Mesodermal cell (in vitro differentiated cells): ENCODE data around the gene UBN1.

Experiments used
- H3K27ac ChIP-seq: 2 replicates; pipeline ENCODE4 v1.7.0; 2013; ENCODE audit warnings: mild to moderate bottlenecking, low read depth, low read length, moderate library complexity; ENCODE audit not compliant: severe bottlenecking
- H3K36me3 ChIP-seq: 2 replicates; pipeline ENCODE4 v1.7.1; 2013; ENCODE audit warnings: mild to moderate bottlenecking, low read length, moderate library complexity; ENCODE audit not compliant: control insufficient read depth, insufficient read depth
- H3K4me1 ChIP-seq: one replicate; pipeline ENCODE4 v1.7.1; 2013; ENCODE audit warnings: mild to moderate bottlenecking, low read length; ENCODE audit not compliant: insufficient read depth, control insufficient read depth, poor library complexity, severe bottlenecking
- H3K4me3 ChIP-seq: 2 replicates; pipeline ENCODE4 v1.7.0; 2013; ENCODE audit warnings: low read length, control low read depth, mild to moderate bottlenecking; ENCODE audit not compliant: insufficient read depth, poor library complexity, severe bottlenecking; ENCODE audit errors: extremely low read depth
- H3K9me3 ChIP-seq: 2 replicates; pipeline ENCODE4 v1.7.1; 2013; ENCODE audit warnings: mild to moderate bottlenecking, low read length, moderate library complexity; ENCODE audit not compliant: control insufficient read depth
- whole genome bisulfite sequencing, 2 experiments: methylation state at CpG; one replicate each; pipeline ENCODE4 v1.1.5; 2013; ENCODE audit warnings: missing lambda C conversion rate in 2 of 2; ENCODE audit not compliant: insufficient coverage in 2 of 2; 5-methylcytosine and 5-hydroxymethylcytosine counted together

The UBN1 gene

GRCh38 chr16:4803898-4804762, 43.2 kb upstream of the UBN1 start:
- 89 to 91% methylated on average over 22 to 24 of the region's 26 CpGs for WGBS, 2 experiments
- Histone ChIP-seq H3K9me3 (no peaks in the 10 kb centered on the region), H3K27ac (peak overlapping the region; percentile 64), H3K4me3 (no peak overlapping the region), H3K36me3 (peaks cover 52% of the 10 kb centered on the region), H3K4me1 (peaks cover 23% of the 10 kb centered on the region)

- 89 to 93% methylated on average over 5 to 11 of the region's 11 CpGs for WGBS, 2 experiments
- peaks cover 23% of the 10 kb centered on the region for H3K4me1 ChIP-seq
These were observed 42.0 kb upstream of the UBN1 start for GRCh38 chr16:4805231-4805630.

GRCh38 chr16:4806280-4806679, 41.0 kb upstream of the UBN1 start:
- 85 to 100% methylated on average over 3 to 4 of the region's 6 CpGs for WGBS, 2 experiments
- Histone ChIP-seq H3K27ac (no peak overlapping the region), H3K36me3 (peaks cover 59% of the 10 kb centered on the region), H3K4me3 (no peak overlapping the region), H3K9me3 (no peaks in the 10 kb centered on the region), H3K4me1 (peaks cover 18% of the 10 kb centered on the region)

More at GRCh38 chr16:4805231-4805630, 42.0 kb upstream of the UBN1 start:
- Histone ChIP-seq H3K4me3 (no peak overlapping the region), H3K9me3 (no peaks in the 10 kb centered on the region), H3K27ac (no peak overlapping the region), H3K36me3 (peaks cover 50% of the 10 kb centered on the region)

- Histone ChIP-seq H3K36me3 (peaks cover 90% of the 10 kb centered on the region), H3K4me3 (no peak overlapping the region), H3K9me3 (no peaks in the 10 kb centered on the region), H3K4me1 (no peaks in the 10 kb centered on the region), H3K27ac (no peak overlapping the region)
- WGBS, 2 experiments: 67 to 100% methylated on average over 1 to 3 of the region's 3 CpGs
These were observed 36.0 kb upstream of the UBN1 start for GRCh38 chr16:4811242-4811641.

GRCh38 chr16:4811773-4812172, 35.5 kb upstream of the UBN1 start:
- Histone ChIP-seq H3K4me3 (no peak overlapping the region), H3K36me3 (peaks cover 89% of the 10 kb centered on the region)
- 96 to 100% methylated on average over 8 to 9 of the region's 9 CpGs for WGBS, 2 experiments

GRCh38 chr16:4813251-4814003, 33.9 kb upstream of the UBN1 start:
- Histone ChIP-seq H3K36me3 (peaks cover 87% of the 10 kb centered on the region), H3K27ac (no peak overlapping the region), H3K9me3 (no peaks in the 10 kb centered on the region), H3K4me1 (no peaks in the 10 kb centered on the region), H3K4me3 (no peak overlapping the region)
- WGBS, 2 experiments: 95 to 97% methylated on average over 12 to 13 of the region's 16 CpGs

More at GRCh38 chr16:4811773-4812172, 35.5 kb upstream of the UBN1 start:
- Histone ChIP-seq H3K4me1 (no peaks in the 10 kb centered on the region), H3K27ac (no peak overlapping the region), H3K9me3 (no peaks in the 10 kb centered on the region)

GRCh38 chr16:4814046-4814445, 33.2 kb upstream of the UBN1 start:
- Histone ChIP-seq H3K4me3 (no peak overlapping the region), H3K9me3 (no peaks in the 10 kb centered on the region), H3K27ac (no peak overlapping the region), H3K36me3 (peaks cover 86% of the 10 kb centered on the region), H3K4me1 (no peaks in the 10 kb centered on the region)

GRCh38 chr16:4814542-4815173, 32.6 kb upstream of the UBN1 start:
- 89 to 94% methylated on average over 15 to 16 of the region's 16 CpGs for WGBS, 2 experiments
- Histone ChIP-seq H3K4me1 (no peaks in the 10 kb centered on the region), H3K36me3 (peaks cover 88% of the 10 kb centered on the region), H3K4me3 (no peak overlapping the region), H3K27ac (no peak overlapping the region), H3K9me3 (no peaks in the 10 kb centered on the region)

GRCh38 chr16:4820652-4821051, 26.6 kb upstream of the UBN1 start:
- no peaks in the 10 kb centered on the region for H3K9me3 ChIP-seq
- H3K4me3 ChIP-seq: no peak overlapping the region
- H3K36me3 ChIP-seq: peaks cover 90% of the 10 kb centered on the region
- H3K4me1 ChIP-seq: no peaks in the 10 kb centered on the region
- WGBS, 2 experiments: 96 to 98% methylated on average over 6 of the region's 6 CpGs
- no peak overlapping the region for H3K27ac ChIP-seq

GRCh38 chr16:4825196-4825595, 22.1 kb upstream of the UBN1 start:
- Histone ChIP-seq H3K36me3 (peaks cover 98% of the 10 kb centered on the region), H3K9me3 (no peaks in the 10 kb centered on the region), H3K4me3 (no peak overlapping the region), H3K27ac (no peak overlapping the region), H3K4me1 (no peaks in the 10 kb centered on the region)
- 94 to 100% methylated on average over 5 to 7 of the region's 8 CpGs for WGBS, 2 experiments
